Nephron progenitor cell (in vitro differentiated cells): Measurements from ENCODE around the gene BLTP3B.

Experiments used
- DNase-seq: peaks from one replicate; pipeline ENCODE4 v3.0.0; 2021
- H3K27ac Mint-ChIP-seq: 2 replicates; pipeline ENCODE4 v1.8.0; 2021; ENCODE audit warnings: mild to moderate bottlenecking, moderate library complexity, mixed read lengths
- H3K27me3 Mint-ChIP-seq: 2 replicates; pipeline ENCODE4 v1.8.0; 2021; ENCODE audit warnings: mild to moderate bottlenecking, low read depth, mixed read lengths; ENCODE audit not compliant: poor library complexity
- H3K36me3 Mint-ChIP-seq: 2 replicates; pipeline ENCODE4 v1.8.0; 2021; ENCODE audit warnings: low read depth, mixed read lengths
- H3K4me1 Mint-ChIP-seq: 2 replicates; pipeline ENCODE4 v1.8.0; 2021; ENCODE audit warnings: mixed read lengths
- H3K4me3 Mint-ChIP-seq: 2 replicates; pipeline ENCODE4 v1.8.0; 2021; ENCODE audit warnings: mild to moderate bottlenecking, moderate library complexity, mixed read lengths
- H3K9me3 Mint-ChIP-seq: 2 replicates; pipeline ENCODE4 v1.8.0; 2021; ENCODE audit warnings: mild to moderate bottlenecking, moderate library complexity, mixed read lengths
- CTCF ChIP-seq: fragments of 200-600 bp; sonication (generic); IDR thresholded peaks from 2 replicates; pipeline ENCODE4 v1.5.0; 2021; ENCODE audit warnings: antibody characterized with exemption

BLTP3B gene

GRCh38 chr12:100101000-100101399 lies 41.7 kb downstream of the BLTP3B start:
- H3K4me1 Mint-ChIP-seq: no peaks in the 10 kb centered on the region
- peaks cover 32% of the 10 kb centered on the region for H3K36me3 Mint-ChIP-seq
- no peaks in the 10 kb centered on the region for H3K27me3 Mint-ChIP-seq
- H3K27ac Mint-ChIP-seq: no peak overlapping the region
- TF ChIP-seq CTCF: no peak
- no peaks in the 10 kb centered on the region for H3K9me3 Mint-ChIP-seq
- no peak overlapping the region for H3K4me3 Mint-ChIP-seq
- no peak for DNase-seq
